GM18517 (cell line): Measurements from ENCODE around the gene EPHA6.

Source experiments
- ATAC-seq: cut with Tn5 transposase; IDR thresholded peaks from one replicate; pipeline ENCODE4 v1.9.1; 2021; ENCODE audit warnings: mild to moderate bottlenecking, moderate library complexity; ENCODE audit not compliant: unreplicated experiment

The EPHA6 gene

DNA sequence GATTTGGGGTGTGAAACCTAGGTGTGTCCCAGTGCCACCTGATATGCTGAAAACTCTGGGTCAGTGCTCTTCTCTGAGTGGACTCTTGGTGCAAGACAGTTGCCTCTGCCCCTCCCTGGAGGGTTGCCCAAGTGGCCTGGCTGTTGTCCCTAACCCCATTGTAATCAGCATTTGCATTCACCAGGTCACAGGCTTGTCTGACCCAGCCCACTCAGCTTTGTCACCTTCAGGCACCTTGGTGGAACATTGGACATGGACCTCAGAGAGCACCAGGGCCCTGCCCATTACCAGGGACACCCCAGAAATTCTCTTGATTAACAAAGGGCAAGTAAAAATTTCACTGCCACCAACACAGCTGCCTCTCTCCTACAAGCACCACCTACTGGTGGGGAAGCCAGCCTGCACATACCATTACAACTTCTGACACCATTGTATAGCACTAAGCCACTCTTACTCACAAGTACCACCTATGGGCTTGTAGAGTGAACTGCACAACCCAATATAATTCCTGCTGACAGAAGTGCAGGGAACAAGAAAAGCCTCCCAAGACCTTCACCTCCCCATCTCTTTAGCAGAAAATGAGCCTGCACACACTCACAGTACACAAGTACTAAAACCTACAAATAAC is 324.6 kb downstream of the EPHA6 start:
- ATAC-seq, result no peak

DNA sequence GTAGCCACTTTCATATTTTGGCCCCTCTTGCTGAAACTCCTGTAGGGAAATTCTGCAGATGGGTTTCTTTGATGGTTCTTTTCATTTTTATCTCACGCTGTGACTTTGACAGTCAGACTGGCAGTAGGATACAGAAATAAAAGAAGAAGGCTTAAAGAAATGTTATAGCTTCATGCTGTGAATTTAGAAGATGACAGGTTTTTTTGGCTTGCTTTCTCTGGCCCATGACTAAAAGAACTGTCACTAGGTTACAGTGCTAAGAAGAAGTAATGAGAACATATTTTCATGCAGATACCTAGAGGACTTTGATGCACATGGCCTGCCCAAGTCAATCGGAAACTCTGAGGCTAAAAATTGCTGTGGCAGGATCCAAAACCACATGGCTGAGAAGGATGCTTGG is 334.5 kb downstream of the EPHA6 start:
- ATAC-seq, result no peak

DNA sequence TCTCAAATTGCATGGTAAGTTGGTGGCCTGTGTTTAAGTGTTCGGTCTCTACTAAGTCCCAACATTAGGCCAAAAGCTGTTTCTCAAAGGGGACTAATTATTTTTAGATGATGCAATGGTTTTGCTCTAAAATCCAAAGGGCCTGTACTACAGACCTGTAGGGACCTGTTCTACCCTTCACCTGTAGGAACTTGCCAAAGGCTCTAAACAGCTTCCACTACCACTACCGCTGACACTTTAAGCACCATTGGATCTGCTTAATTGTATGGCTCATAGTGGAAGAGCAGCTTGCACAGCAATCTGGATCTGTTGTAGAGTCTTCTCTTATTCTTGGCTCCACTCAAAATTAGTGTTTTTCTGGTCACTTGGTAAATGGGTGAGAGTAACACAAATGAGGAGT is 346.8 kb downstream of the EPHA6 start:
- no peak for ATAC-seq

DNA sequence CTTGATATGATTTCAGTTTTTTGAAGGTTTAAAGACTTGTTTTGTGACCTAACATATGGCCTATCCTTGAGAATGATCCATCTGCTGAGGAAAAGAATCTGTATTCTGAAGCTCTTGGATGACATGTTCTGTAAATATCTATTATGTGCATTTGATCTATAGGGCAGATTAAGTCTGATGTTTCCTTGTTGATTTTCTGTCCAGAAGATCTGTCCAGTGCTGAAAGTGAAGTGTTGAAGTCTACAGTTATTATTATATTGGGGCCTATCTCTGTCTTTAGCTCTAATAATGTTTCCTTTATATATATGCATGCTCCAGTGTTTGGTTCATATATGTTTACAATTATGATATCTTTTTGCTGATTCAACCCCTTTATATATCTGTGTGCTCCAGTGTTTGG is 362.8 kb downstream of the EPHA6 start:
- no peak for ATAC-seq

DNA sequence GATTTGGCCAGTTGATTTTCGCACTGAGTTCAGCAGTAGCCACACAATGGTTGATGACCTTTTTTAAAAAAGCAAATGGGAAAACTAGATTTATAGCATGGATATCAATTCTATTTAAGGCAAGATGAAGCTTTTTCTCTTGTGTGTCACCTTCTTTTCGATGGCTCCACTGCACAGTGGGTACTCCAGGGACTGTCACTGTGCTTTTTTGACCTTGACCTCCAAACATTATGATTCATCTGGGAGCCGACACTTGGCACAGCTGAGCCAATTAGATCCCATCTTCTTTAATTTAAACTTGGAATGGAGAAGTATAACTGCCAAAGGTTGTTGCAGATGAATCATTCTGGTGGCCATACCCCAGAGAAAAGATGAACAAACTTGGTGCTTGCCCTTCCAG is 367.3 kb downstream of the EPHA6 start:
- ATAC-seq, result no peak

DNA sequence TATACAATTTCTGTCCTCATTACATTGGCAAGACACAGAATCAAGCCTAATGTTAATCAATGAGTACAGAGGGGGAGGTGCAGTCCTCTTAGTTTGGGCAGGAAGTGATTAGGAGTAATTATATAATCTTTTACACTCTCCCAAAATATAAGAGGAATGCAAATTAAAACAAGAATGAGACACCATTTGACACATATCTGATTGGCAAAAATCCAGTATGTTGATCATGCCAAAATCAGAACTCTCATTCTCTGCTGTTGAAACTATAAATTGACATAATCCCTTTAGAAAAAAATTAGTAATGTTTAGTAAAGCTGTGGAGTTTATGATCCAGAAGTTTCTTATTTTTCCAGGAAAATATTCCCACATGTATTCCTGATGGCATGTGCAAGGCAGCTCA is 373.4 kb downstream of the EPHA6 start:
- ATAC-seq, result no peak

DNA sequence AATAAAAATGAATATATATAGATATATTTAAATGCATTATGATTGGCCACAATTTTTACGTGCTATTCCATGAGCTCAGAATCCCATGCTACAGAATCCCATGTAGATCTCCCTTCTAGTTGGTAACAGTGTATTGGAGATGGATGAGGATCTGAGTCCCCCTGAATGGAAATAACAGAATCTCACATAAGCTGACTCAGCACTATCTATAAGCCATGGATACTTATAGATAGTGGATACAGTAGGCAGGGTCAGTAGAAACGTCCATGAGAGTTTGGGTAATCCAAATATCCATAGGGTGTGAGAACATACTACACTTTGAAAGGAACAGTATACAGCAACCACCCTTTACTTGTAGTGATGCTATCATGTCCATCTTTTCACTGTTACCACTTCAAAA is 375.4 kb downstream of the EPHA6 start:
- no peak for ATAC-seq

DNA sequence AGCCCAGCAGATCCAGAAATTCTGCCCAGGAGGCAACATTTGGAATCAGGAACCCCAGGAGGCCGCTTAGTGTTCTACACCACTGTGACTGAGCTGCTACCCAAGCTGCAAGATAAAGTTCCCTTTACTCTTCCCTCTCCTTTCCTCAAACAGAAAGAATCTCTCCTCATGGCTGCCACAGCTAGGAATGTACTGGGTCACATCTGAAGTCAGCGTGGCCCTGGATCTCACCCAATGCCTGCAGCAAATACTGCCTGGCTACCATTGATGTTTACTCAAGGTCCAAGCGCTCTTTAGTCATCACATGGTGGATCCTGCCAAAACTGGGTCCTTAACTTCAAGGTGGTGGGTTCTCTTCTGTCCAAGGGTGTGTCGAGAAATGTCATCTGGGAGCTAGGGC is 382.7 kb downstream of the EPHA6 start:
- no peak for ATAC-seq

DNA sequence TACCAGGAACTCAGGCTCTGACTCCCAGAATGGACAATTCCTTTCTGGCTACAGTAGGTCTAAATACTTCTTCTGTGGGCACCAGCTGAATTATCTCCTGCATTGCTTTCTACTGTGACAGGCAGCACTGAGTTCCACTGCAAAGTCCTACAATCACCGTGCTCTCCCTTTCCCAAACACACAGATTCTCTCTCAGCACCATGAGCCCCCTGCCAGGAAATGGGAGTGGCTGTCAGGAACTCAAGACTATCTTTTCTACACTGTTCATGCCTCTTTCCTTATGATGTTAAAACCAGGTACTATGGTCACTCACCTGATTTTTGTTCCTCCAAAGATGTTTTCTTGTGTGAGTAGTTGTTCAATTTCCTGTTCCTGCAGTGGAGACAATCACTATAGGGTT is 383.4 kb downstream of the EPHA6 start:
- ATAC-seq, result no peak

DNA sequence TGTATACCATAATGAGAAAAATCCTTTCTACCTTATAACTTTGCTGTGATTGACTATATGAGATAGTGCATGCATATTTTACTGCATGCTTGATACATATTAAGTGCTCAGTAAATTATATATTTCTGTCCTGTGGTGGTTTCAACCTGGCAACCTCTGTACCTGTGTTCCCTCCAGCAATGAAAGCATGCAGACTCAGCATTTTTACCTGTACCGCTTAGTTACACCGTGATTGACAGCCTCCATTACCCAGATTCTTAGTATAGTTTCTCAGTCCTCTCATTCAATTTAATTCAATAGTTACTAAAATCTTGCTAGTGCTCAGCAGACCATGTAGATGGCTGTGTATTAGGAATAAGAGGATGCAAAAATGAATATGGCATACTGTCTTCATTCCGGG is 386.0 kb downstream of the EPHA6 start:
- no peak for ATAC-seq

DNA sequence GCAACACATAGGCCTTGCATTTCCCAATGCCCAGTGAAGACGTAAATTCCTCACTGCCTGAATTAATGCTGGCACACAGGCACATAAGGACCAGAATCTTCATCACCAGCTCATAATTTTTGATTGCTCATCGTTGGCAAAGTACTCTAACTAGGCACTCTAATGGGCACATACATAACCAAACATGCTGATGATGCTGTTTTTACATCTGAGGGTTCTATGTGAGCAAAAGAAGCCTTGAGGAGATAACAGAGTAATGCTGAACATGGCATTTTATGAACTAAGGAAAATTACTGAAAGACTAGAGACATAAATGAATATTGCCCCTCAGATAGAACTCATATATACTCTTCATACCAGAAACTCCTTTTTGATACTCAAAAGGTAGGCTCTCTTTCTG is 387.4 kb downstream of the EPHA6 start:
- ATAC-seq, result no peak

DNA sequence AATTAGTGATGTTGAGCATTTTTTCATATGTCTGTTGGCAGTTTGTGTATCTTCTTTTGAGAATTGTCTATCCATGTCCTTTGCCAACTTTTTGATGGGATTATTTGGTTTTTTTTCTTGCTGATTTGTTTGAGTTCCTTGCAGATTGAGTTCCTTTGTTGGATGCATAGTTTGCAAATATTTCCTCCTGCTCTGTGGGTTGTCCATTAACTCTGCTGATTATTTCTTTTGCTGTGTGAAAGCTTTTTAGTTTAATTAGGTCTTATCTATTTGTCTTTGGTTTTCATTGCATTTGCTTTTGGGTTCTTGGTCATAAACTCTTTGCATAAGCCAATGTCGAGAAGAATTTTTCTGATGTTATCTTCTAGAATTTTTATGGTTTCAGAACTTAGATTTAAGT is 414.6 kb downstream of the EPHA6 start:
- ATAC-seq, result no peak

DNA sequence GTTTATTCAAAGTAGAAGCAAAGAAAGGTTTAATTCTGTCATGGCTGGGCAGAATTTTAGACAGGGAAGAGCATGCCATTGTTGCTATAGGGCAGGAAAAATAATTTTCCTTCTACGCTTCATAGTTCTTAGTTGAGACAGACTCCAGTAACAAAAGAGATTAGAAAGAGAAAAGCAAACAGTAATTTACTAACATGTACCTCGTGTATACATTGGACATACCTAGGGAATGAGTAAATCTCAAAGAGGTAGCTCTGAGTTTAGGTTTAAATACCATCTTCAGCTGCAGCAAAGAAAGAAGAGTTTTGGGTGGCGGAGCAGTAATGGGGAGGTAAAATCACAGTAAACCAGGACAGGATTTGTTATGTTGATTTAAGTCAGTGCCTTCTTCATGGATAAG is 416.1 kb downstream of the EPHA6 start:
- no peak for ATAC-seq

DNA sequence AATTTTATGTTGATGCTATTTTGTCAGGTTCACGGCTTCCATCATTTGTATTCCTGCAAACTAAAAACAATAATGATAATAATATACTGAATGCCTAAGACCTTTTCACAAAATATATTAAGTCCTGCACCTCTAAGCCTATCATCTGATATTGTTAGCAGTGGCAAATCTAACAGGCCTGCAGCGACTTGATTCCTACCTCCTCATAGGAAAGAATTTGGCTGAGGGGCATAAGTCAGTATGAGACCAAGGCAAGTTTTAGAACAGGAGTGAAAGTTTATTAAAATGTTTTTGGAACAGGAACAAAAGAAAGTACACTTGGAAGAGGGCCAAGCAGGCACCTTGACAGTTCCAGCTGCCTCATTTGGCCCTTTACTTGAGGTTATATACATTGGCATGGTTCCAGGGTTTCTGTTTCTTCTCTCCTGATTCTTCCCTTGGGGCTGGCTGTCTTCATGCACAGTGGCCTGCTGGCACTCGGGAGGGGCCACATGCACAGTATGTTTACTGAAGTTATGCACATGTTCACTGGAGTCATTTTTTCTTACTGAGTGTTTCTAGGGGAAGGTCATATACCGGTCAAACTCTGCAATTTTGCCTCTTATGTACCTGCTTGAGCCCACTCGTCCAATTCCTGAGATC is 418.1 kb downstream of the EPHA6 start:
- no peak for ATAC-seq

DNA sequence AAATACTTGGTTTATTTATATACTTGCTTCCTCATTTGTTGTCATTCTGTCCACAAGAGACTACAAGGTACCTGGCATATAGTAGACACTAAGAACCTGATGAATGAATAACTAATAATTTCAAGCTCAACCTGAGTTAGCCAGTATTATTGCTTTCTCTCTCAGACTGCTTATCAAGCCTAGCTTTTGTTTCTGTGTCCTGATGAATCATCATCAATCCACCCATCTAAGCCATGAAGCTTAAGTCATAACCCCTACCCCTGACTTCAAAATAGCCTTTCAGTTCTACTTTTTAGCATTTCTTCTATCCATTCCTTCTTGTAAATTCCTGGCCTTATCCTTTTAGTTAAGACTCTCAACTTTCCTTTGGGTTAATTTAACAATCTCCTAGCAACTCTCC is 420.8 kb downstream of the EPHA6 start:
- ATAC-seq, result no peak

DNA sequence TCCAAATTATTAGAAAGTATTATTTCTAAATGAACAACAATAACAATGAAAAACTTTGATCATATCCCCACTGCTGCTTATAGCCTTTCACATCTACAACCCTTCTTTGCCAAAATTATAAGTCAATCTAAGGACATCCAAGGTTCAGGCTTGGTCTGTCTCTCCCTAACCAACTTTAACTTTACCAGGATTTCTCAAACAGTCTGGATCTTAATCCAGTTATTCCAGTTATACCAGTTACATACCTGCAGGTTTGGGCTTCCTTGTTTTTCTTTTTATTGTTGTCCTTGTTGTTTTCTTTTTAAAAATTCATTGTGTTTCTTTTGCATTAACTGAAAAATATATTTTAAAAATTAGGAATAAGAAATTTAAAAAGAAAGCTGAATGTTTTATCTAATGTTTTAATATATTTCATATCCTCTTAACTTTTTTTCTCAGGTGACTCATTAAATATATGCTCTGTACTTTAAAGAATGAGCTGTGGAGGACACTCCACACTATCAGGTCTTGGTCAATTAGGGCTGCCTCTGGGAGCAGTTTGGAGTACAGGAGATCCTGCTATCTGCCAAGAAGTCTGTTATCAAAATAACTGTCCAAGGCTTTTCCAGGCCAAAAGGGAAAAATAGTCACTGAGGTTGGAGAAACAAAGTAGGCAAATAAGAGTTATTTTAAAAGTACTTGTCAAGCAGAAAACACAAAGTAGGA is 421.4 kb downstream of the EPHA6 start:
- ATAC-seq, result no peak

DNA sequence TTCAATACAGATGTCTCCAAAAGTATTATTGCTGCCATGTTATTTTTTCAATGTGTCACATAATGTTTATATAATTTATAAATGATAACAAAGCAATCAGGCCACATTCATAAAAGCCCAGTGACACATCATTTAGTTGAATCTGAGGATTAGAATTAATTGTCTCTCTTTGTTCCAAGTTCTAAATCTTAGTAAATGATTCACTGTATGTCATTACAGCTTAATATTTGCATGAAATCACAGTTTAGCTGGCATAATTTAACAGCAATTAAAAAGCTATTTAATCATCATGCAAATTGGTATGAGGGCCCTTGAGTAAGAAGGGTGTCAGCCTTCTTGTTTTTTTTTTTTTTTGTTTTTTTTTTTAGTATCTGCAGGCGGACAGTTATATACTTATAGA is 427.0 kb downstream of the EPHA6 start:
- ATAC-seq, result no peak

DNA sequence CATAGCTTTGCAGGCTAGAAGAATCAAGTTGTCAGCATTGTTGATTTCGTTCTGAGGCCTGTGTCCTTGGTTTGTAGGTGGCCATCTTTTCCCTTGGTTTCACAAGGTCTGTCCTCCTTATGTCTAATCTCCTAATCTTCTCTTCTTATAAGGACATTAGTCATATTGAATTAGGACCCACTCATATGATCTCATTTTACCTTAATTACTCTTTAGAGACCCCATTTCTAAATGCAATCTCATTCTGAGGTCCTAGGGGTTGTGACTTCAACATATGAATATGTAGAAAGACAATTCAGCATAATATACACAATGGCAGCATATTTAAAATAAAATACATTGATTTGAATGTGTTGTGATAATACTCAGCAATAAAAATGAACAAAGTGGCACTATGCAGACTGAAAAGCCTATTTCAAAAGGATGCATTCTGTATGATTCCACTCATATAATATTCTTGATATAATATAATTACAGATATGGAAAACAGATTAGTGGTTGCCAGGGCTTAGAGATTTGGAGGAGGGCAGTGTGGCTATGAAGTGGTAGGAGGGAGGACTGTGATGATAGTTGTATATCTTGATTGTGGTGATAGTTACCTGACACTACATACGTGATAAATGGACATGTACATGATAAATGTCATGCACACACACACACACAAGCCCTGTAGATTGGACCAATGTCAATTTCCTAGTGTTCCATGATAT is 431.0 kb downstream of the EPHA6 start:
- ATAC-seq, result no peak

DNA sequence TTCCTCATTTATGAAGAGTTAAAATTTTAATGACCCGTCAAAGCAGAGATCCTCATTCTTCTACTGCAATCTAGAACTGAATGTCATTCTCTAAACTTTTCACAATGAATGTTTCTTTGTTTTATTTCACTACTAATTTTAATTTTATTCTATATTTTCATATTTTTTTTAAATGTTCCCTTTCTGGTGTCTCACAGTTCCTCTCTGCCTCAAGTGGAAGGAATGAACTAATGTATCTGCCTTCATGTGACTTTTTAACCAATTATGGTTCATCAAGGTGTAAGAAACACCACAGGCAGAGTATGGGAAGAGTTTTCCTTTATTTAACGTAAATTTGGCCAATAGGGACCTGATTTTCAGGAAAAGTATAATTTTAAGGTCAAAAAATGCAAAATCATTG is 441.7 kb downstream of the EPHA6 start:
- ATAC-seq, result no peak

DNA sequence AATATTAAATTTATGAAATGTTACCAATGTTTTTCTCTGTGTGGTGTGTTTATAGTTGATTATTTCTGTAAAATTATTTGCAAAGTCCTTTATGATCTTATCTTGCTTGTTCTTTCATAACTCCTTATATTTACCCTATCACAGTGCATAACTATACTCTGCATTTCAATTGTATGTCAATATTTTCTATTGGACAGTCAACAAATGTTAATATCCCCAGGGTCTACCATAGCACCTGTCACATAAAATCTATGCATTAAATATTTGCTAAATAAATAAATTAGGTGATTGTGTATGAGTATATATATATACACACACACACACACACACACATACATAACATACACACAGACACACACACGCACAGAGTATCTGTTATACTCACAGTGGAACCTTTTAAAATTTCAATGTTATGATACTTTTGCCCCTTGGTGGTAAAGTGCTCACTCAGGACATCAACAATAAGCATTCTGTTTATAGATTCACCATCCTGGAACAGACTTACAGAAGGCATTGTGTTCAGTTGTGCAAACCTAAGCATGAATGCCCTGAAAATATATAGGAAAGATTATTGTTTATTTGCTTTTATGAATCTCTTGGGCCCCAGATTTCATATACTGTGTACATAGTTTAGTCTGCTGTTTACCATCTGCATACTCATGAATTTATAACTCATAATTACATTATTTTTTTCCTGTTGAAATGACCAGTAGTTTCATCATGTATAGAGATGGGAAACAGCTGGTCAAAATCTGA is 443.7 kb downstream of the EPHA6 start:
- no peak for ATAC-seq

DNA sequence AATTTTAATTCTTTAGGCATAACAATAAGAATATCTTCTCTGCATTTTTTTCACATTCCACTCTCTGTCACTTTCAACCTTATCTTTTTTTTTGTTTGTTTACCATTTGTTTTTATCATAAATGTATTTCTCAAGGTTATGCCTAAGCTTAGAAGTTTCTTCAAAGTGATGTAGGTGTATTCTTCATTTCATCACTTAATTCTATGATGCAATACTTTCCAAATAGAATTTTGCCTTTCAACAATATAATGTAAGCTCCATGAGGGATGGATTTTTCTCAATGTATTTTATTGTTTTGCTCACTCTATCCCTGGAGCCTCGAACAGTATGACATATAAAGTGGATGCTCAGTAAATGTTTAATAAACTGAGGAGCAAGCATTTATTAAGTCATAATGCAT is 444.9 kb downstream of the EPHA6 start:
- ATAC-seq, result no peak
